HepG2 (cell line): ENCODE data around the gene PPAN. TPM values are rescaled to one million over a fixed set of nuclear protein-coding genes. Genes with fewer than 3 reads are reported as not detected.
A peak's percentile ranks its signal among the peaks of the same experiment; 100 is the strongest.

Source experiments
- AKAP8 ChIP-seq: sonication (generic); formaldehyde crosslinking; IDR thresholded peaks from 2 replicates; pipeline ENCODE4 v1.5.1; 2020; ENCODE audit warnings: mild to moderate bottlenecking, missing genetic modification reagents
- HMG20B ChIP-seq: conservative IDR thresholded peaks from 2 replicates; pipeline ENCODE4 v1.6.1; 2016; ENCODE audit warnings: missing genetic modification reagents, missing compliant biosample characterization
- KDM2A ChIP-seq: sonication (generic); formaldehyde crosslinking; IDR thresholded peaks from 2 replicates; pipeline ENCODE4 v1.4.0; 2020; ENCODE audit warnings: low read depth, missing genetic modification reagents, borderline replicate concordance
- MAFF ChIP-seq: IDR thresholded peaks from 2 replicates; pipeline ENCODE4 v1.6.1; 2011; ENCODE audit warnings: low read depth, low read length, improper control_type of control experiment
- POLR2A ChIP-seq, 2 experiments: IDR thresholded peaks; 2 replicates each; pipeline ENCODE4 v1.6.1; 2011; ENCODE audit warnings: low read depth in 2 of 2, low read length in 2 of 2, mild to moderate bottlenecking in 1 of 2, moderate library complexity in 1 of 2; ENCODE audit not compliant: insufficient read depth in 1 of 2
- POLR2AphosphoS5 ChIP-seq: IDR thresholded peaks from 2 replicates; pipeline ENCODE4 v1.6.1; 2012; ENCODE audit warnings: low read depth, low read length
- REPIN1 ChIP-seq: sonication (generic); formaldehyde crosslinking; IDR thresholded peaks from 2 replicates; pipeline ENCODE4 v1.8.0; 2022; ENCODE audit warnings: missing genetic modification reagents, low read depth, mild to moderate bottlenecking, borderline replicate concordance
- ZBTB40 ChIP-seq, 2 experiments: fragments of 450-650 bp in 1 of 2; sonication (generic) in 1 of 2; formaldehyde crosslinking in 1 of 2; IDR thresholded peaks; 2 replicates each; pipeline versions ENCODE4 v1.6.1 to v1.8.0; 2016 to 2022; ENCODE audit warnings: antibody characterized with exemption in 1 of 2, mild to moderate bottlenecking in 1 of 2, missing genetic modification reagents in 1 of 2
- ZFP82 ChIP-seq: sonication (generic); formaldehyde crosslinking; IDR thresholded peaks from 2 replicates; pipeline ENCODE4 v1.5.1; 2020; ENCODE audit warnings: mild to moderate bottlenecking, missing genetic modification reagents, borderline replicate concordance
- ZMYM3 ChIP-seq: sonication (generic); formaldehyde crosslinking; IDR thresholded peaks from 2 replicates; pipeline ENCODE4 v1.5.1; 2020; ENCODE audit warnings: mild to moderate bottlenecking, missing genetic modification reagents
- ZNF574 ChIP-seq: sonication (generic); formaldehyde crosslinking; IDR thresholded peaks from 2 replicates; pipeline ENCODE4 v1.4.0; 2020; ENCODE audit warnings: missing genetic modification reagents
- ZNF878 ChIP-seq: sonication (generic); formaldehyde crosslinking; IDR thresholded peaks from 2 replicates; pipeline ENCODE4 v1.8.1; 2023; ENCODE audit warnings: mild to moderate bottlenecking, missing genetic modification reagents, moderate library complexity
- polyA plus RNA-seq, 8 experiments: library from polyadenylated mRNA; depleted of rRNA in 3 of 8; stranded (reverse) in 7 of 8; unstranded in 1 of 8; fragments of >200 nt; fragmentation: Illumina TruSeq in 4 of 8; extraction: Trizol in 4 of 8; gene quantifications; 2 replicates each; pipeline versions ENCODE4 v1.2.1 to v1.2.3, GENCODE V29; 2011 to 2016; ENCODE audit warnings: low read depth in 4 of 8, missing spikeins in 1 of 8, mixed read lengths in 1 of 8; ENCODE audit not compliant: insufficient read depth in 1 of 8
- total RNA-seq, 5 experiments: library from RNA; depleted of rRNA; stranded (reverse); fragments of >200 nt; fragmentation: Illumina TruSeq; extraction: Trizol; gene quantifications; 2 replicates each; pipeline ENCODE4 v1.2.3, GENCODE V29; 2016; ENCODE audit warnings: low read depth in 1 of 5
- TF ChIP-seq, protein P1 (sequence below): sonication (generic); formaldehyde crosslinking; conservative IDR thresholded peaks from 2 replicates; pipeline ENCODE4 v1.8.0; 2022; ENCODE audit warnings: low read depth, missing genetic modification reagents
- TF ChIP-seq, protein P2 (sequence below): sonication (generic); formaldehyde crosslinking; IDR thresholded peaks from 2 replicates; pipeline ENCODE4 v1.8.0; 2022; ENCODE audit warnings: missing genetic modification reagents, low read depth, mild to moderate bottlenecking, borderline replicate concordance

Gene PPAN
- total and polyA plus RNA-seq, 2 of the 13 experiments (the other 11 are each of a cell fraction or from before 2014, with no cell fraction given): 36.2 to 41.9 TPM

DNA sequence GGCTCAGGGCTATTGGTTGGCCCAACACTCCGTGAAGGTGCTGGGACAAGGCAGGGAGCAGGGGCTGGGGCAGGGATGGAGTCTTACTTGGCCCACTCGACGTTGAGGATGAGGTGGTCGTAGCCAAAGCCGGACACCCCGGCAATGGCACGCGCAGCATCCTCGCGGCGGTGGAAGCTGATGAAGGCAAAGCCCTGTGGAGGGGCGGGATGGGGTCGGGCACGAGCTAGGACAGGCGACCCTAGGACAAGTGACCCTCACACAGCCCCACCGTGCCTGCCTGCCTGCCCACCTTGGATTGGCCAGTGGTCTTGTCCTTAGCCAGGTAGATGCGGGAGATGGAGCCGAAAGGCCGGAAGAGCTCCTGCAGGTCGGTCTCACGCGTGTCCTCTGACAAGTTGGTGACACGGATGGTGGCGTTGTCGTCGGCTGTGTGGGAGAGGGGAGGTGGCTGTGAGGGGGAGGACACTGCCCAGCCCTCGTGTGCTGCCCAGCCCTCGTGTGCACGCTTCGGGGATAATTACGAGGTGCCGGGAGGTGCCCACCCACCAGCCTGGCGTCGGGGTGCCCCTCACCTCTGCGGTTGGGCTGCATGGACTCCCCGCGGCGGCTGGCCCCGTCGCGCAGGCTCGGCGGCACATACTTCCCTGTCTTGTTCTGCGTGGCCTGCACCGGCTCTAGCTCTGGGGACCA lies 9.4 kb downstream of the PPAN start (continued):
- no peak for TF ChIP-seq ZBTB40 (IDR thresholded peaks at IDR 0.05)
- no peak for TF ChIP-seq ZBTB40 (CRISPR knock-in tag; IDR thresholded peaks at IDR 0.05)
- peak; percentile 16 to 63; a peak in 3 of 4 replicates for TF ChIP-seq POLR2A (IDR thresholded peaks at IDR 0.05; ENCODE audit: insufficient read depth in 1 of 2, low read depth in 2 of 2, low read length in 2 of 2)
- TF ChIP-seq ZNF574: 0 out of 2 replicates have a peak, but pooled peaks have one; percentile 17
- TF ChIP-seq HMG20B: no peak
- TF ChIP-seq, protein P1, sequence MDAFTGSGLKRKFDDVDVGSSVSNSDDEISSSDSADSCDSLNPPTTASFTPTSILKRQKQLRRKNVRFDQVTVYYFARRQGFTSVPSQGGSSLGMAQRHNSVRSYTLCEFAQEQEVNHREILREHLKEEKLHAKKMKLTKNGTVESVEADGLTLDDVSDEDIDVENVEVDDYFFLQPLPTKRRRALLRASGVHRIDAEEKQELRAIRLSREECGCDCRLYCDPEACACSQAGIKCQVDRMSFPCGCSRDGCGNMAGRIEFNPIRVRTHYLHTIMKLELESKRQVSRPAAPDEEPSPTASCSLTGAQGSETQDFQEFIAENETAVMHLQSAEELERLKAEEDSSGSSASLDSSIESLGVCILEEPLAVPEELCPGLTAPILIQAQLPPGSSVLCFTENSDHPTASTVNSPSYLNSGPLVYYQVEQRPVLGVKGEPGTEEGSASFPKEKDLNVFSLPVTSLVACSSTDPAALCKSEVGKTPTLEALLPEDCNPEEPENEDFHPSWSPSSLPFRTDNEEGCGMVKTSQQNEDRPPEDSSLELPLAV (CRISPR knock-in tag): no peak
- TF ChIP-seq MAFF: no peak
- peak; percentile 18; the same call in 1 of the 2 replicates for TF ChIP-seq ZNF878 (CRISPR knock-in tag)
- peak; percentile 23; the same call in 1 of the 2 replicates for TF ChIP-seq POLR2AphosphoS5
- TF ChIP-seq, protein P2, sequence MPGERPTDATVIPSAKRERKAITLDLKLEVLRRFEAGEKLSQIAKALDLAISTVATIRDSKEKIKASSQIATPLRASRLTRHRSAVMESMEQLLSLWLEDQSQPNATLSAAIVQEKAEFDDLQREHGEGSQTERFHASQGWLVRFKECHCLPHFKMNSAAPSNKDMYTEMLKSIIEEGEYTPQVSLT (CRISPR knock-in tag): no peak
- no peak for TF ChIP-seq ZMYM3
- TF ChIP-seq REPIN1 (CRISPR knock-in tag): no peak
- TF ChIP-seq KDM2A (CRISPR knock-in tag): peak; percentile 49; the same call in 1 of the 2 replicates
- peak; percentile 73; the same call in 1 of the 2 replicates for TF ChIP-seq AKAP8 (CRISPR knock-in tag)
- TF ChIP-seq ZFP82 (CRISPR knock-in tag): no peak
